ENCODE data around the gene STAC2. TPM values are rescaled to one million over a fixed set of nuclear protein-coding genes. Genes with fewer than 3 reads are reported as not detected.

Gene STAC2
- total and polyA plus RNA-seq, 9 of the 15 experiments (the other 6 are each of a cell fraction or from before 2014, with no cell fraction given): not detected

DNA sequence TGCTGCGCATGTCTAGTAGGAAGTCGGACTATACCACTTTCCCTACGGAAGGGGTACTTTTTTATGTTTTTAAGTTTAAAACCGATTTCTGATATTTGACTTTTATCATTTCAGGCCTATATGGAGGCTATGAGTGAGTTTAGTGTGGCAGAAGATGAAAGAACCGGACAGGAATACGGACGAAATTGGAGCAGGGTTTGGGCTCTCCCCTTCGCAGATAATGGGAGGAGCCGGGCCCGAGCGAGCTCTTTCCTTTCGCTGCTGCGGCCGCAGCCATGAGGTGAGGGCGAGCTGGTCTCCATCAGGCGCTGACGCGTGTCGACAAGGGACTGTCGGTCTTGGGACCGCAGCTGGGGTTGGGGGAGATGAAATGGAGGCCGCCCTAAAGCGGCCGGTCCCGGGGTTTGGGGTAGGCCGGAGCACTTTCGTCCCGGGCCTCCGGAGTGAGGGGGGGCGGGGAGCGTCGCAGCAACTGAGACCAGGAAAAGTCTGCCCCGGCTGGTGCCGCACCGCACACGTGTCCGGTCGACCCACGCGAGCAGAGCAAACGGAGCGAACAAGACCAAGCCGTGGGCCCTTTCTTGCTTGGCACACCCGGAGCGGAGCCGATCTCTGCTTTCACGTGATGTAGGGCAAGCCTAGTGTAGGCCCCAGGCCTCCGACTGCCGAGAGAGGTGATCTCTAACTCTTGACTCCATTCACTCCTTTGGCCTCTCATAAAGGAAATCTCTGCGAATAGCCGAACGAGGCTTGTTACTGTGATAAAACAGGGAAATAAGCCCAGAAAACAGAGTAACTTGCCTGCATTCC is 25.5 kb downstream of the STAC2 start, which contains the start of gene RPL19 (continued):
- no peak for TF ChIP-seq NCOR1 (IDR thresholded peaks at IDR 0.05)
- TF ChIP-seq MAFK (IDR thresholded peaks at IDR 0.05; ENCODE audit: low read length): no peak
- no peak for TF ChIP-seq SMAD3 (CRISPR knock-in tag; conservative IDR thresholded peaks at IDR 0.05)
- TF ChIP-seq POU5F1 (IDR thresholded peaks at IDR 0.05; ENCODE audit: borderline replicate concordance, low read depth, low read length, partially characterized antibody): no peak
- TF ChIP-seq, protein P1, sequence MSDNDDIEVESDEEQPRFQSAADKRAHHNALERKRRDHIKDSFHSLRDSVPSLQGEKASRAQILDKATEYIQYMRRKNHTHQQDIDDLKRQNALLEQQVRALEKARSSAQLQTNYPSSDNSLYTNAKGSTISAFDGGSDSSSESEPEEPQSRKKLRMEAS (CRISPR knock-in tag; IDR thresholded peaks at IDR 0.05): peak; percentile 46
- no peak for TF ChIP-seq ZNF232 (CRISPR knock-in tag; IDR thresholded peaks at IDR 0.05)
- 0 out of 2 replicates have a peak, but pooled peaks have one; percentile 52 for TF ChIP-seq SREBF2 (CRISPR knock-in tag; IDR thresholded peaks at IDR 0.05)
- TF ChIP-seq MECOM (CRISPR knock-in tag; IDR thresholded peaks at IDR 0.05): no peak
- no peak for TF ChIP-seq ZNF551 (CRISPR knock-in tag; IDR thresholded peaks at IDR 0.05)
- TF ChIP-seq FOXK2 (conservative IDR thresholded peaks at IDR 0.05 in 1 of 2, IDR thresholded peaks at IDR 0.05 in 1 of 2; ENCODE audit: low read depth in 2 of 2): peak; percentile 10 to 100; a peak in 2 of 4 replicates
- TF ChIP-seq MTA2 (IDR thresholded peaks at IDR 0.05; ENCODE audit: low read depth): no peak
- TF ChIP-seq, protein P2, sequence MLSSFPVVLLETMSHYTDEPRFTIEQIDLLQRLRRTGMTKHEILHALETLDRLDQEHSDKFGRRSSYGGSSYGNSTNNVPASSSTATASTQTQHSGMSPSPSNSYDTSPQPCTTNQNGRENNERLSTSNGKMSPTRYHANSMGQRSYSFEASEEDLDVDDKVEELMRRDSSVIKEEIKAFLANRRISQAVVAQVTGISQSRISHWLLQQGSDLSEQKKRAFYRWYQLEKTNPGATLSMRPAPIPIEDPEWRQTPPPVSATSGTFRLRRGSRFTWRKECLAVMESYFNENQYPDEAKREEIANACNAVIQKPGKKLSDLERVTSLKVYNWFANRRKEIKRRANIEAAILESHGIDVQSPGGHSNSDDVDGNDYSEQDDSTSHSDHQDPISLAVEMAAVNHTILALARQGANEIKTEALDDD (IDR thresholded peaks at IDR 0.05): no peak
- no peak for TF ChIP-seq ZNF224 (CRISPR knock-in tag; IDR thresholded peaks at IDR 0.05)
- no peak for TF ChIP-seq DDX20 (tag; IDR thresholded peaks at IDR 0.05; ENCODE audit: low read depth)
- 0 out of 2 replicates have a peak, but pooled peaks have one; percentile 5 for TF ChIP-seq MXI1 (IDR thresholded peaks at IDR 0.05; ENCODE audit: low read depth, low read length)
- peak; percentile 94 for TF ChIP-seq TAF9B (IDR thresholded peaks at IDR 0.05; ENCODE audit: partially characterized antibody)
- no peak for TF ChIP-seq ZNF583 (CRISPR knock-in tag; IDR thresholded peaks at IDR 0.05)
- peak; percentile 82 for TF ChIP-seq MTA3 (IDR thresholded peaks at IDR 0.05; ENCODE audit: borderline replicate concordance)
- TF ChIP-seq BMI1 (IDR thresholded peaks at IDR 0.05; ENCODE audit: low read length): no peak
- TF ChIP-seq, protein P3, sequence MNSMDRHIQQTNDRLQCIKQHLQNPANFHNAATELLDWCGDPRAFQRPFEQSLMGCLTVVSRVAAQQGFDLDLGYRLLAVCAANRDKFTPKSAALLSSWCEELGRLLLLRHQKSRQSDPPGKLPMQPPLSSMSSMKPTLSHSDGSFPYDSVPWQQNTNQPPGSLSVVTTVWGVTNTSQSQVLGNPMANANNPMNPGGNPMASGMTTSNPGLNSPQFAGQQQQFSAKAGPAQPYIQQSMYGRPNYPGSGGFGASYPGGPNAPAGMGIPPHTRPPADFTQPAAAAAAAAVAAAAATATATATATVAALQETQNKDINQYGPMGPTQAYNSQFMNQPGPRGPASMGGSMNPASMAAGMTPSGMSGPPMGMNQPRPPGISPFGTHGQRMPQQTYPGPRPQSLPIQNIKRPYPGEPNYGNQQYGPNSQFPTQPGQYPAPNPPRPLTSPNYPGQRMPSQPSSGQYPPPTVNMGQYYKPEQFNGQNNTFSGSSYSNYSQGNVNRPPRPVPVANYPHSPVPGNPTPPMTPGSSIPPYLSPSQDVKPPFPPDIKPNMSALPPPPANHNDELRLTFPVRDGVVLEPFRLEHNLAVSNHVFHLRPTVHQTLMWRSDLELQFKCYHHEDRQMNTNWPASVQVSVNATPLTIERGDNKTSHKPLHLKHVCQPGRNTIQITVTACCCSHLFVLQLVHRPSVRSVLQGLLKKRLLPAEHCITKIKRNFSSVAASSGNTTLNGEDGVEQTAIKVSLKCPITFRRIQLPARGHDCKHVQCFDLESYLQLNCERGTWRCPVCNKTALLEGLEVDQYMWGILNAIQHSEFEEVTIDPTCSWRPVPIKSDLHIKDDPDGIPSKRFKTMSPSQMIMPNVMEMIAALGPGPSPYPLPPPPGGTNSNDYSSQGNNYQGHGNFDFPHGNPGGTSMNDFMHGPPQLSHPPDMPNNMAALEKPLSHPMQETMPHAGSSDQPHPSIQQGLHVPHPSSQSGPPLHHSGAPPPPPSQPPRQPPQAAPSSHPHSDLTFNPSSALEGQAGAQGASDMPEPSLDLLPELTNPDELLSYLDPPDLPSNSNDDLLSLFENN (IDR thresholded peaks at IDR 0.05; ENCODE audit: low read depth in 2 of 2, low read length in 2 of 2): no peak
- no peak for TF ChIP-seq CAMTA2 (CRISPR knock-in tag; conservative IDR thresholded peaks at IDR 0.05)
- TF ChIP-seq MYC (IDR thresholded peaks at IDR 0.05; ENCODE audit: low read depth, low read length): peak; percentile 98
- peak; percentile 91 for TF ChIP-seq MYC (CRISPR knock-in tag; IDR thresholded peaks at IDR 0.05; ENCODE audit: borderline replicate concordance, low read depth)
- TF ChIP-seq ZNF780A (CRISPR knock-in tag; IDR thresholded peaks at IDR 0.05): no peak

Data from K562 (cell line).